ENCODE results near the gene DCC.

DNA sequence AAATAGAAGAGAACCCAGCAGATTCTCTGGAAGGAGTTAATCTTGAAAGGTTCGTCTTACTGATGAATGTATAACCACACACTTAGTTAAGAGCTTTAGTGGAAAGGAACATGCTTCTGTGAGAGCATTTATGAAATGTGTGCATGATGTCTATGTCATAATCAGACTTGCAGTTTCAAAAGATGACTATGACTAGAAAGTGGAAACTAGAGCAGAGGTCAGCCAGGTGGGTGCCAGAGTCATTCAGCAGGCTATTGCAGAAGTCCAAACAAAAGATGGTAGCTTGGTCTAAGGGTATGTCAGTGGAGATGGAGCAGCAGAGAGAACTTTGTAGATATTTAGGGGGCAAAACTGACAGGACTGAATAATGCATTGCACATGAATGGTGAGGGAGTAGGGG, 825.8 kb downstream of the DCC start:
- TF ChIP-seq, protein P1, sequence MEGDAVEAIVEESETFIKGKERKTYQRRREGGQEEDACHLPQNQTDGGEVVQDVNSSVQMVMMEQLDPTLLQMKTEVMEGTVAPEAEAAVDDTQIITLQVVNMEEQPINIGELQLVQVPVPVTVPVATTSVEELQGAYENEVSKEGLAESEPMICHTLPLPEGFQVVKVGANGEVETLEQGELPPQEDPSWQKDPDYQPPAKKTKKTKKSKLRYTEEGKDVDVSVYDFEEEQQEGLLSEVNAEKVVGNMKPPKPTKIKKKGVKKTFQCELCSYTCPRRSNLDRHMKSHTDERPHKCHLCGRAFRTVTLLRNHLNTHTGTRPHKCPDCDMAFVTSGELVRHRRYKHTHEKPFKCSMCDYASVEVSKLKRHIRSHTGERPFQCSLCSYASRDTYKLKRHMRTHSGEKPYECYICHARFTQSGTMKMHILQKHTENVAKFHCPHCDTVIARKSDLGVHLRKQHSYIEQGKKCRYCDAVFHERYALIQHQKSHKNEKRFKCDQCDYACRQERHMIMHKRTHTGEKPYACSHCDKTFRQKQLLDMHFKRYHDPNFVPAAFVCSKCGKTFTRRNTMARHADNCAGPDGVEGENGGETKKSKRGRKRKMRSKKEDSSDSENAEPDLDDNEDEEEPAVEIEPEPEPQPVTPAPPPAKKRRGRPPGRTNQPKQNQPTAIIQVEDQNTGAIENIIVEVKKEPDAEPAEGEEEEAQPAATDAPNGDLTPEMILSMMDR (conservative IDR thresholded peaks at IDR 0.05; ENCODE audit: low read depth, low read length) = no peak
- no peak for TF ChIP-seq EZH2 (IDR thresholded peaks at IDR 0.05; ENCODE audit: low read length, unreplicated experiment)

All from PC-3 (cell line).